EH (cell line): ENCODE measurements around the gene GRID1.

Experiments used
- DNase-seq: peaks from one replicate; pipeline ENCODE4 v3.0.0-alpha.2; 2015; ENCODE audit warnings: low read depth

Gene GRID1

DNA sequence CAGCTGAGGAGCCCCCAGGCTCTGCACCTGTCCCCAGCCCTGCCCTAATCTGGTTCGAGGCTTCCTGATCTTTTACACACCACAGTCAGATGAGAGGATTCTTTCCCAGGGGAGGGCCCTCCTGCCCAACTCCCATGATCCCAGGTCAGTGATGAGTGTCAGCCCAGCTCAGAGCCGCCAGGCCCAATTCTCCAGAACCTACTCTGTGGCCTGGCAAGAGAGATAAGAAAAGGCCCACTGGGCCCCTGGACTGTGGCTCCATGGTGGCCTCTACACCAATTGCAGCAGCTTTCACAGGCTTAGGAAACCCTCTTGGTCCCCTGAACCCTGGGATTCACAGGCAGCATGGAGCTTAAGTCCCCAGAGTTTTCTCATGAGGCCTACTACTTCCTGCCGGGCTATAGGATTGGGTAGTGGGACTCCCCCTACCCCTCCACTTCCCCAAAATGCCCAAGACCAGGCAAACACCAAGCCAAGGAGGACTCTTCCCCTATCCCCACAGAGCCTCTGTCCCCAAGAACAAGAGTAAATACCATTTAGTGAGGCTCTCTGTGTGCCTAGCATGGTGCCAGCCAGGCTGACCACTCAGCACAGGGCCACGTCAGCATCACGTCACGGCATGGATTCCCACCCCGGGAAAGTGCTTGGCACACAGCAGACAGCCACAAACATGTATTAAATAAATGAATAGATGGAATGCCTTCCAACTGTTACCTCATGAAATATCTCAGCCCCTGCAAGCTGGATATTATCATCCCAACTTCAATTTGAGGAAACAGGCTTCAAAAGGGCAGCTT, 100.0 kb downstream of the GRID1 start:
- DNase-seq: no peak

DNA sequence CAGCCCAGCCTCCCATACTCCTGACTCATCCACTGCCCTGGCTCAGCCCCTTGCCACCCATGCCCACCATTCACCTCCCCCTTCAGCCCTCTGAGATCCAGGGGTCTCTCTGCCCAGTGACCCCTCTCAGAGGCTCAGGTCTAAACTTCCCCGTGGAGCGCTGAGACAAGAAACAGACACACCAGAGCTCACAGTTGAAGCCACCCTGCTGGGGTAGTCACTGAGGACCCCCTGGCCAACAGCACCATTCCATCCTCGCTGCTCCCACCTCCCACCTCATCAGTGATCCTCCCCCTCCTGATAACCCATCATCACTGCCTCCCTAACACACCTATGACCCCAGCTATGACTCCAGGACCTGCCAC, 100.7 kb downstream of the GRID1 start:
- no peak for DNase-seq

DNA sequence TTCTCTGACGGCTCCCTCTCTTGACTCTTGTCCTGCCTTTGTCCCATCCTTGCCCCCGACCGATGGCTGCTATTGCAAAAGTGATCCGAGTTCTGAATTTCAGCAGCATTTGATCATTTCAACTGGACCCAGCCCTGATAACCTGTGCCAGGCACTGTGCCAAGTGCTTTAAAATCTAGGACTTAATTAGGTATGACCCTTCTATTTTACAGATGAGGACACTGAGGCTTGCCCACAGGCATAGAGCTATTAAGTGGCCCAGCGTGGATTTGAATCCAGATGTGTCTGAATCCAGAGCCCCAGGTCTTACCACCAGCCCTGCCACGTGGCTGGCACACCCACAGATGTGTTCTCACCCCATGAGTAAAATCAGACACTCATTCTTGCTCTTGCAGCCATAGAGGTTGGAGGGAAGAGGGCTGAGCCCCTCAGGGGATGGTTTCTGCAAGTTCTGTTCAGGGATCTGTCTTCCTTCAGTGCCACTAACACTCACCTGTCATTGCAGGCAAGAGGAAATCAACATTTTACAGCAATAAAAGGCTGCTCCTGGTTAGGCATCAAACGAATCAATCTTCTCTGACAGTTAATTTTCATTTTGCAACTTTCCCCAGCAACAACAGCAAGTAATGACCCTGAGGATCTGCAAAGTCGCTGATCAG, 101.2 kb downstream of the GRID1 start:
- no peak for DNase-seq

DNA sequence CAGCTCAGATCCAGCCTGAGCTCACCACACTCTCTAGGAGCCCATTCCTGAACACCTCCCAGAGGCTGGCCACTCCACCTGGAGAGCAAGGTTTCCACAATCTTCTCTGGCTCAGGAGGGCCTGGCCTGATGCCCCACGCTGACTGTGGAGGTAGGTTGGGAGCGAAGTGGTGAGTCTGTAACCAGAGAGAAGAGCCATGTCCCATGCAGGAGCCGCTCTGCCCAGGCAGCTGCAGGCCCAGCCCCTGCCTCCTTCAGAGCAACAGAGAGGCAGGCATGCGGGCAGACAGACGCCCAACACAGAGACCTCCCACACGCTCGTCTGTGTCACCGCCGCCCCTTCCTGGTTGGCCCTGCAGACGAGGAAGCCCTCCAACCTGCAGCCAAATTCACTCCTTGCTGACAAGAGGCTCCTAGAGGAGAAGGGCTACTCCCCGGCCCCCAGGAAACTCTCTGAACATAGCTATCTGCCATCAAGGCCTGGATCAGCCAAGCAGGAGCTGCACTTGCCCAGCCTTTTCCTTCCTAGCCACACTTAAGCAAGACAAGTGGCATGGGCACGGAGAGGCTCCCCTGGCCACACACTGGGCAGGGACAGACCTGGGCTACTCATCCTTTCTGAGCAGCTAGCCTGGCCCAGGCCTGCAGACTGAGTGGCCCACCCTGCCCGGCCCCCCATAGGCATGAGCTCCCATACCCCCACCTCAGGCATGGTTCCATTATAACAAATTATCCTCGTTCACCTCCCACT, 101.9 kb downstream of the GRID1 start:
- no peak for DNase-seq

DNA sequence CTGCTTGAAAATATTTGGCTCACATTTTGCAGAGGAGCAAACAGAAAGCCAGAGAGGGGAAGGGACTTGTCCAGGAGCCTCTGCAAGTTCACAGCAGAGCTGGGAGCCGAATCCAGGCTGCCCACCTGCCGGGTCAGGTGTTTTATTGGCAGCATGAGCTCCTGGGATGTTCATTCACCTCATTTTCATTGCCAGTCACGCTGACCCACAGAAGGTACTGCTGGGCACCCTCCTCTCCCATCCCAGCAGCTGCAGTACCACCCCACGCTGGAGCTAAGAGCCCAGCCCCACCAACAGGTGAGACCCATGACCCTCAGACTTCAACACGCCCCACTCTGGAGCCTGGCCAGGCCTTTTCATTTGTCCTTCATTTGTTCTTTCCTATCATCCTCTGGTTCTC, 102.7 kb downstream of the GRID1 start:
- no peak for DNase-seq

DNA sequence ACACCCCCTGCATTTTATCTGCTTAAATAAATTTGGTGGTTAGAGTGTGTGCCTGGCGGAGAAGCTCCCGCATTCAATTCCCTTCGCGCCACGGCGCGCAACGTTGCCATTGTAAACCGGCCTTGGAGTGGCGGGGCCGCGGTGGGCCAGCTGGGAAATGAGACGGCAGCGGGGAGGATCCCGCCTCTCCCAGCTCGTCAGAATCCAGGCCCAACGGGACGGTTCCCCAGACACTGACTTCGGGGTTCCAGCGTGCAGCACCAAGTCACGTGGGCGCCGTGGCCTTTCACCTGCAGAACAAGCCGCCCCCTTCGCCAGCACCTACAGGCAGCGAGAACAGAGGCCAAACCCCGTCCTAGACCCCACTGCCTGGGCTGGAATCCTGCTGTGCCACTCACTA, 103.4 kb downstream of the GRID1 start:
- no peak for DNase-seq

DNA sequence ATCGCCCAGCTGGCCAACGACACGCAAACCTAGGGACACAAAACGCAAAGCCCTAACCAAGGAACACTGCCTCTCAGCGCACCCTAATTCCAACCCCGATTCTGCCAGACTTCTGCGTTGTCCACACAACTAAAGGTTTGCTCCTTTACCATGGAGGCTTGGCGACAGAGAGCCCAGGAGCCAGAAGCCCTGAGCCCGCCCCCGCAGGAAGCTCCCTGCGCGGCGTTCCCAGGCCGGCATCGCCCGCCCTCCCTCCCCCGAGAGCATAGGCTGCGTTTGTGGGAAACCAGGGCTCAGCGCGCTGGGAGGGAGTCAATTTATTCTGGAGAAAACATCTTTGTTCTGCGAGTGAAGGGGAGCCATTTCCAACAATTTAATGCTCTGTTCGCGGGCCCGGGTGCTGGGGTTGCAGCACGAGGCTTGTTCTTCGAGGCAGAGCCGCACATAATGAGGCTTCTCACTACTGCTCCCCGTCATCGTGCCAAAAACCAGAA, 103.9 kb downstream of the GRID1 start:
- no peak for DNase-seq

DNA sequence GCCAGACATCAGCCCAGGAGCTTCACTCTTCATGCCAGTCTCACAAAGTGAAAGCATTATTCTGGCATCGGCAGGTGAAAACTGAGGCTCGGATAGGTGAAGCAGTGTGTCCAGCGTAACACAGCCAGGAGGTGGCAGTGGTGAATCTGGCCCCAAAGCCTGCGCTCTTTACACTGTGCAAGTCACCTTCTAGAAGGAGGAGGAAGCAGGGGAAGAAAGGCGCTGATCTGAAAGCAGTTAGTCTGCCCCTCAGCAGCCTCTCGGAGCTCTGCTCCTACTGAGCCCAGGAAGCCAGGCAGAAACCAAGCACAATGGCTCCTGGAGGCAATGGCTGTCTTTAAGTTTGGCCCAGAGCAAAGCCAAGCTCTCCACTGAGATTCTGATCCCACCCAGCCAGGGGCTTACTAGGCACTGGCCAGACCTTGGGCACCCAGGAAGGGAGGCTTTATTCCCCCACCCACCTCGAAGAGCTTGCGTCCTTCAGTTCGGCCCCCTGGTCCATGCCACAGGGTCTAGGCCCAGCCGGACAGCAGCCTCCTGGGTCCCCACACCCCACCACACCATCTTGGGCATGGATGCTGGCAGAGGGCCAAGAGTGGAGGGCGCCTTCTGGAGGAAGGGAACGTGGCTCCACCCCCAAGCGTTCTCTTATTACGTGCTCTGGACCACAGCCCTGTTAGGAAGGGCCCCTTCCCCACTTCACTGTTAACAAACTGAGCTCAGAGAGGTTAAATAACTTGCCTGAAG, 104.5 kb downstream of the GRID1 start:
- DNase-seq: no peak

DNA sequence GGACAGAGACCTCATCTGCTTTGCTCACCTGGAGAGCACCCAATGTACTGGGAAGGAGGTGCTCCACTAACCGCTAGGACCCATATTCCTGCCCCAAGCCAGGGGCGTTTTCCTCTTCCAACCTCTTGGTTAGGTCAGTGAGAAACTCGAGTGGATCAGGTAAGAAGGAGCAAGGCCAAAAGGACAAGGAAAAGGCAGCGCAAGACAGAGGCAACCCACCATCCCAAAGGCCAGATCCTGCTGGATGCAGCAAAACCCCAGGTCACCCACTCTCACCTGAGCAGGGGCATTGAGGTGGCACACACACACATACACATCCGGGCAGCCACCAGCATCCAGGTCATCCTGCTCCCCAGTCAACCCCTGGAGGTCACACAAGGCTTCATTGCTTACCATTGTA, 105.1 kb downstream of the GRID1 start:
- no peak for DNase-seq

DNA sequence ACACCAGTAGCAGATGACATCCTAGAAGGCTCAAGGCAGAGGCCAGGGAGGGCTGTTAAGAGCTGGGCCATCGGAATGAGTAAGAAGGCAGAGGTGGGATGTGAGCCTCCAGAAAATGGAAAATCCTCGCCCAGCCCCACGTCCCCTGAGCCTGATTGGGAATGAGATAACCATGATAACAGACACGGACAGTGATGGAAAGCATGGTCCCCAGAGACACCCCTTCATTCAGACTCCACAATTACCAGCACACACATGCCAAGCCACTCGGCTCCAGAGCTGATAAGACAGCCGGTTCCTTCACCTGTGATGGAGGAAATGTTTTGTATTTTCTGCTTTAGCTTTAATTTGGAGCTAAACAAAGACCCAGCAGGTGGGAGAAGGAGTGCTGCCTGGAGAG, 106.0 kb downstream of the GRID1 start:
- DNase-seq: no peak

DNA sequence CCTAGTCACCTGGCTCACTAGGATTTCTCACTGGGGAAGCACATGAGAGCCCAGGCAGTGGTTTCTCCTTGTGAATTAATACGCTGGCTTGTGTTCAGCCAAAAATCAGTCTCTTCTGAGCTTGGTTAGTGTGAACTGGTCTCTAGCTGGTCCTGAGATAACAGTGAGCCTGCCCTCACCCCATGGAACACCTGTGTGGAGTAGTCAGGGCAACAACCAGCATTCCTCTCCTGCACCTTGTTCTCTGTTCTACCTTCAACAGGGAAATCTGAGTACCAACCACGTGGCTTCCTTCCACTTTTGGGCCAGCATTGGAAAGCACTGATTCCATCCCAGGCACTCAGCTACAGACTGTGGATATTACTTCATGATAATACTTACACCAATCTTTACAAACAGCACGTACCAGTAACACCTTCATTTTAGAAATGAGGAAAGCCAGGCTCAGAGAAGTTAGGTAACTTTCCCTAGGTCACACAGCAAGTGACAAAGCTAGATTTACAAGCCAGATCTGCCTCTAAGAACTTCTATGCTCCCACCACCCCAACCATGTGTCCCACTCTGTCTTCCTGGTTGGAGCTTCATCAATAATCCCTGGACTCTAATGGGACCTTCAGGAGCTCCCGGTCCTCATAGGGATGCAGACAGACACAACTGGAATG, 106.6 kb downstream of the GRID1 start:
- no peak for DNase-seq

DNA sequence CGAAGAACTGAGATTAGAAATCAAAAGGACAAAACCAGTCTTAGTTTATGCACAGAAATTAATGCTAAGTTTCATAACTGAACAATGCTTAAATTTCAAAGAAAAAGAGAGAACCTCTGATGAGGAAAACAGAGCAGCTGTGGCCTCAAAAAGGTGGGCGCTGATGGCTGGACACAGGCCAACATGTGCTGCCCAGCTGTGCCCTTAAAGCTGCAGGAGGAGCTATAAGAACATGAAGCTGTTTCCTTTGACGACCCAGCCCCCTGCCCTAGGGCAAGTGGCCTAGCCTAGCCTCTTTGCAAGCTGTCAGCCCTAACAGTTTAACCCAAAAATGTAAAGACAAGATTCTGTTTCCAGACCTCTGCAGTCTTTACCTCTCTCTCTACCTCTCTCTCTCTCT, 107.7 kb downstream of the GRID1 start:
- DNase-seq: no peak

DNA sequence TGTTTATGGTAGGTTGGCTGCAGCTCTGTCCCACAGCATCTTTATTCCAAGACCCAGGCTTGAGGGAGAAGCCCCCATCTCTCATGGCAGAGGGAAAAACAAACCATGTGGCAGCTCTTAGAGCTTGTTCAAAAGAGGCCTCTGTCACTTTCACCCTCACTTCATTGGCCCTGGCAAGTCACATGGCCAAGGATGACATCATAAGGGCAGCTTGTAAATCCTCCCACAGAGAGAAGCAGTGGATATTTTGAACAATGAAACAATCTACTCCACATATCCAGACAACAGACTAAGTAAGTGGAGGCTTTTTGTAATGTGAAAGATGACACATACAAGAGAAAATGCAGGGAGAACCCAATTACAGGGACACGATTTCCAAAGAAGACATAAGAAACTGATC, 108.1 kb downstream of the GRID1 start:
- DNase-seq: peak; percentile 10

DNA sequence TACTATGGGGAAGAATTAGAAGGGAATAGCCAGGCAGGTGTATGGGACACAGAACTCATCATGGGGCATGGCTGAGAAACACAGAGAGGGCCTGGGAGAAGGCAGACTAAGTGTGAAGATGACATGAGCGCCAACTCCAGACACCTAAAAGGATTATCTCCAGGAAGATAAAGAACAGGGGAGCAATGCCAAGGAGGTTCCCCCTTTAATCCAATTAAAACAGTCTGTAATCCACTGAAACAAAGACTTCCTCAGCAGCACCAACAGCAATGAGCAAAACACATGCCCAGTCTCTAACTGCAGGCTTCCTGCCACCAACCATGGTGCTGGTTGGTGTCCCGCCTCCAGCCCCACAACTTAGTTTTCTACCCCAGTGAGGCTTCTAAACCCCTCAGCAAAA, 108.9 kb downstream of the GRID1 start:
- no peak for DNase-seq

DNA sequence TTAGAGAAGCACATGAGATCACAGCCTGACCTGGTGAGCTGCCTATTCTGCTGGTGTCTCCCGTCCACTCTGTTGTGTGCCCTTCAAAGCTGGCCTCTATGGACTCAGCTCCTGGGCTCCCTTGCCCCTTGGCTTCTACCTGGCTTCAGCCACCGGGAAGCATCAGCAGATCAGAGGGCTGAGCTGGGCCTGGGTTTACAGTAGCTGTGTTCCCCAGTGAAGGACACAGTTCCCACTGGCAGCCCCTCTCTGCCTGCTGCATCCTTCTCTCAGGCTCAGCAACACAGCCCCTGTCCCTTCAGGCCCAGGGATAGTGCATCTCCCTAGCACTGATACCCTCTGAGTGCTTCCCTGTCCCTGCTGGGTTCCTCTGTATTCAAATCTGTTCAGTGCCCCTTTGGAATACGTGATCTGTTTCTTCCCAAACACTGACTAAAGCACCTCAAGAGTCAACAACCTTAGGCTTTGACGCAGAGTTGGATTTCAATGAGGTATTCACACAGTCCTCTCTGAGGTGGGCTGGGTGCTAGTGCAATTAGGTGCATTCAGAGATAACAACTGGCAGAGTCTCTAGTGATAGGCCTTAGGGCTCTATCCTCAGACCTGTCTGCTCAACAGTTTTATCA, 109.8 kb downstream of the GRID1 start:
- no peak for DNase-seq

DNA sequence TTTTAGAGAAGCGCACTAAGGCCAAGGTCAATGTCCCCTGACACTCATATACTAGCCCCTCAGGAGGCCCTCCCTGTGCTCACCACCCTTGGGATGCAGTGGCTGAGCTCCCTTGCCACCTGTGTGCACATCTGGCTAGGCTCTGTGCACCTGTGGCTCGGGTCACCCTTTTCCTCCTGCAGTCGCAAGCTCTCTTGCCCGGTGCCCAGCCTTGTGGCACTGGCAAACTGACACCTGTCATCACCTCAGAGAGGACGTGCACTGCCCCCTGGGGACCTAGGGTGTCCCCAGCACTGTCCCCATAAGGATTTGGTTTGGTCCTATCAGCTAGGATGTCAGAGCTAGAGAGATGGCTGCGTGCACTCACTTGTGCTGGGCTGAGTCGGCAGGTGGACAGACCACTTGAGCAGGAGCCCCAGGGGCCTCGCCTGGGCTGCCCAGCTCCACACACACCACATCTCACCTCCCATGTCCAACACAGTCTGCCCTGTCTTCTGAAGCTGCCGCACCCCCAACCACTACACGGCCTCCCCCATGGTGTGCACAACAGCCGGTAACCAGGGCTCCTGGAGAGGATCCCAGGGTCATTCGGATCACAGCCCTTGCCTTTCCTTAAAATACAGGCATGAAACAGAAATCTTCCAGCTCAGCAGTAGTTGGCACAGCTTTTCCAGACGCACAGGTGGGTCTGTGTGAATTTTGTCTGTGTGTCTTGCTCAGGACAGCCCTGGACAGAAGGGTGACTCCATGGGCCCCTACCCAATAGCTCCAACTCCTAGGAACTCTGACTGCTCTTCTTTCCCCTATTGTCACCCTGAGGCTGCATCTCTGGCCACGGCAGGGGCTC, 111.0 kb downstream of the GRID1 start:
- DNase-seq: no peak

DNA sequence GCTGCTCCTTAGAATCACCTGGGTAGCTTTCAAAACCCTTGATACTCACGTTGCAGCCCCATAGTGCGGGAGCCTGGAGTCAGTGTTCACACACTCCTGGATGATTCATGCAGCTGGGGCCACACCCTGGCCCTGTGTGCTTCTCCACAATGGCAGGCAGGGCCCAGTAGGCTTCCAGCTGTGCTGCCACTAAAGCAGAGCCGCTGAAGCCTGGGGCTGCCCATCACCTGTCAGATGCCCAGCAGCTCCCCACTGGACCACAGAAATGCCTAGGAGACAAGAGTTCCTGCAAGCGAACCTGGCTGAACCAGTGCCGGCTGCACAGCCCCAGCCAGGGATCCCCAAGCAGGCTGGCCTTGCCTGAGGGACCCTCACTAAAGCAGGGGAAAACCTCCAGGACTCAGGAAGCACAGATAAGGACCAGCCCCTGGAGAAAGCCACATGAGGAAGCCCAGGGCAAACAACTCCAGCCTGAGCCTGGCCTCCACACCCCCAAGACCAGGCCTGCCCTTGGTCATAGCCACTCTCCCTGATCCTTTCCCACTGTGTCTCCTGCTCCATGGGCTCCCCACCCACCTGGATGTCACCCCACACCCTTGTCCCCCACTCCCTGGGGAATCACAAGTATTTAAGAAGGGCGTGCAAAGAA, 111.9 kb downstream of the GRID1 start:
- DNase-seq: no peak

DNA sequence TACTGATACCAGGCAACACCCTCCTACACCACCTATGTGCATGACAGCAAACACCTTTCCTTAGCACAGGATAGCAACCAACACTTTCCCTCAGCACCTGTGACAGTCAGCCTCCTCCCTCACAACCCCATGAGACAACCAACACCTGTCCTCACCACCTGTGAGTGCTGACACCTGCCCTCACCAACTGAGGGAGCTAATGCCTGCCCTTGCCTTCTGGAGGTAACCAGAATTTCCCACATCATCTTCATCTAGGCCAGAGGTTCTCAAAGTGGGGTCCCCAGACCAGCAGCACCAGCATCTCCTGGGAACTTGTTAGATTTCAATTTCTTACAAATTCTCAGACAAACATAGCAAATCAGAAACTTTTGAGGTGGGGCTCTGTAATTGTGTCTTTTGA, 112.5 kb downstream of the GRID1 start:
- DNase-seq: no peak

DNA sequence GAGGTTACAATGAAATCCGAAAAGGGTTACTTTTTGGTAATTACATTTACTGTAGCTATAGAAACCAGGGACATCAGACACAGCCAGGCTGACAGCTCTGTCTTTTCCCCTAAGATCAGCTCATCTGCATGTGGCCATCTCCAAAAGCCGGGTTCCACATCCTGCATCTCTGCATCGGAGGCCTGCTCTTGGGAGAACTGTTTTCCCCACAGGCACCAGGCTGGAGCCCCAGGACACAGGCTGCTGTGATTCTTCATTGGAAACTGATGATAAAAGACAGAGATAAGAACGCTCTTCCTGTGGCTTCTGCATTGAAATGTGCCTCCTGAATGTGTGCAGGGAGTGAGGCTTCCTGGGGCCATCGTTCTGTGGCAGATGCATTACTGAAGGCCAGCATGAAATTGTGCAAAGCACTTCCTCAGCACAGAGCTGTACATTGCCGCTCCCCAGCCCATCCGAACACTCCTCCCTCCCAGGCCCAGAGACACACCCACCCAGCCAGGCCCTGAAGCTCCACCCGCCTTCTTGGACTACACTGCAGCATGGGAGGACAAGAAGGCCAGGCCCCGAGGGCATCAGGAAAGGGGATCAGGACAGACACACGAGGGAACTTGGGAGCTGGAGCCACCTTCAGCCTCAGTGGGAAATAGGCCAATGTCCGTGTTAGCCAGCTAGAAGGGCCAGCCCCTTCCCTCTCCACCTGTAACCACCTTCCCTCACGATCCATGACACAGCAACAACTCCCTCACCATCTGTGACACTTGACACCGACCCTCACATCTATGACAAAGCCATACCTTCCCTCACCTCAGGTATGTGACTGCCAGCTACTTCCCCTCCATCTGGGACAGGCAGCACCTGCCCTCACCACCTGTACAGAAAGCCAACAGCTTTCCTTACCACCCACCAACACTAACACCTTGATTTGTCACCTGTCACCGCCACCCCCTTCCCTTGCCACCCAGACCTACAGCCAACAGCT, 113.2 kb downstream of the GRID1 start:
- DNase-seq: no peak
